ENCODE results near the gene NAT16. TPM values are rescaled to one million over a fixed set of nuclear protein-coding genes. Genes with fewer than 3 reads are reported as not detected.
"Not testable (repeated sequence)": the region's sequence is repeated elsewhere in the genome, so short reads cannot be mapped to it uniquely, and the experiment has no call there.

The NAT16 gene
- total and polyA plus RNA-seq, 4 donors = not detected

- Histone ChIP-seq H3K4me1 (ENCODE audit: control insufficient read depth in 1 of 2, insufficient read depth in 2 of 2, low read length in 2 of 2) (no peaks in the 10 kb centered on the region), H3K36me3 (ENCODE audit: control insufficient read depth in 1 of 2, insufficient read depth in 2 of 2, low read length in 1 of 2) (peaks cover 0 to 8% of the 10 kb centered on the region in 2 donors), H3K27ac (ENCODE audit: low read depth in 1 of 2, low read length in 2 of 2) (no peak overlapping the region), H3K4me3 (ENCODE audit: low read length in 2 of 2) (no peak overlapping the region), H3K9me3 (ENCODE audit: control insufficient read depth, low read length) (no peaks in the 10 kb centered on the region), H3K27me3 (ENCODE audit: control insufficient read depth in 1 of 2, insufficient read depth in 2 of 2, low read length in 1 of 2) (no peaks in the 10 kb centered on the region)
- ATAC-seq (ENCODE audit: low FRiP score) (no peak), DNase-seq (no peak)
- WGBS, 2 donors = 87 to 93% methylated on average over 4 of the region's 4 CpGs
- intact Hi-C loops (cut with DNase I) = no loop called here
These were observed 39.2 kb downstream of the NAT16 start for GRCh38 chr7:101140746-101141382.

- no peak overlapping the region for H3K4me3 ChIP-seq (ENCODE audit: low read length in 2 of 2)
- no peaks in the 10 kb centered on the region for H3K9me3 ChIP-seq (ENCODE audit: control insufficient read depth, low read length)
- ATAC-seq (ENCODE audit: low FRiP score) (no peak), DNase-seq (no peak)
- H3K27me3 ChIP-seq (ENCODE audit: control insufficient read depth in 1 of 2, insufficient read depth in 2 of 2, low read length in 1 of 2) = no peaks in the 10 kb centered on the region
- H3K4me1 ChIP-seq (ENCODE audit: control insufficient read depth in 1 of 2, insufficient read depth in 2 of 2, low read length in 2 of 2) = no peaks in the 10 kb centered on the region
- intact Hi-C loops (cut with DNase I) = no loop called here
- no peak overlapping the region for H3K27ac ChIP-seq (ENCODE audit: low read depth in 1 of 2, low read length in 2 of 2)
- H3K36me3 ChIP-seq (ENCODE audit: control insufficient read depth in 1 of 2, insufficient read depth in 2 of 2, low read length in 1 of 2) = peaks cover 0 to 9% of the 10 kb centered on the region in 2 donors
- 23 to 33% methylated on average over 3 of the region's 3 CpGs for WGBS, 2 donors
These were observed 39.8 kb downstream of the NAT16 start for GRCh38 chr7:101140339-101140699.

- peak; percentile 91 to 93 for DNase-seq
These were observed 41.8 kb downstream of the NAT16 start for GRCh38 chr7:101138213-101138870.

GRCh38 chr7:101137651-101138212 lies 42.4 kb downstream of the NAT16 start:
- Histone ChIP-seq H3K36me3 (ENCODE audit: control insufficient read depth in 1 of 2, insufficient read depth in 2 of 2, low read length in 1 of 2) (peaks cover 0 to 9% of the 10 kb centered on the region in 2 donors), H3K4me1 (ENCODE audit: control insufficient read depth in 1 of 2, insufficient read depth in 2 of 2, low read length in 2 of 2) (no peaks in the 10 kb centered on the region), H3K9me3 (ENCODE audit: control insufficient read depth, low read length) (no peaks in the 10 kb centered on the region), H3K27me3 (ENCODE audit: control insufficient read depth in 1 of 2, insufficient read depth in 2 of 2, low read length in 1 of 2) (no peaks in the 10 kb centered on the region), H3K27ac (ENCODE audit: low read depth in 1 of 2, low read length in 2 of 2) (peak overlapping the region; percentile 2 to 34), H3K4me3 (ENCODE audit: low read length in 2 of 2) (no peak overlapping the region)
- ATAC-seq (ENCODE audit: low FRiP score) (peak; percentile 29), DNase-seq (no peak)
- intact Hi-C loops (cut with DNase I) = loop anchor here in 1 of 2 donors (2.0 kb wide), 2 partner anchors 43 to 53 kb away; partner anchors contain the start of gene TRIM56
- WGBS, 2 donors = 37 to 41% methylated on average over 9 of the region's 9 CpGs

More at GRCh38 chr7:101138213-101138870, 41.8 kb downstream of the NAT16 start:
- intact Hi-C loops (cut with DNase I) = loop anchor here in 1 of 2 donors (2.0 kb wide), 2 partner anchors 44 to 54 kb away; partner anchors contain the start of gene TRIM56
- Histone ChIP-seq H3K36me3 (ENCODE audit: control insufficient read depth in 1 of 2, insufficient read depth in 2 of 2, low read length in 1 of 2) (peaks cover 0 to 9% of the 10 kb centered on the region in 2 donors), H3K27ac (ENCODE audit: low read depth in 1 of 2, low read length in 2 of 2) (peak overlapping the region in 1 of 2 donors; percentile 65), H3K9me3 (ENCODE audit: control insufficient read depth, low read length) (no peaks in the 10 kb centered on the region), H3K4me1 (ENCODE audit: control insufficient read depth in 1 of 2, insufficient read depth in 2 of 2, low read length in 2 of 2) (no peaks in the 10 kb centered on the region), H3K4me3 (ENCODE audit: low read length in 2 of 2) (no peak overlapping the region), H3K27me3 (ENCODE audit: control insufficient read depth in 1 of 2, insufficient read depth in 2 of 2, low read length in 1 of 2) (no peaks in the 10 kb centered on the region)
- 7 to 8% methylated on average over 16 of the region's 16 CpGs for WGBS, 2 donors
- peak; percentile 91 for ATAC-seq (ENCODE audit: low FRiP score)

- H3K27ac ChIP-seq (ENCODE audit: low read depth in 1 of 2, low read length in 2 of 2) = no peak overlapping the region
- WGBS, 2 donors = 87 to 88% methylated on average over 6 of the region's 6 CpGs
- no peak for ATAC-seq (ENCODE audit: low FRiP score)
- no peak for DNase-seq
- intact Hi-C loops (cut with DNase I) = loop anchor here in 1 of 2 donors (5.0 kb wide), 1 partner anchor 37 kb away; no protein-coding TSS in a partner anchor
- no peak overlapping the region for H3K4me3 ChIP-seq (ENCODE audit: low read length in 2 of 2)
- no peaks in the 10 kb centered on the region for H3K27me3 ChIP-seq (ENCODE audit: control insufficient read depth in 1 of 2, insufficient read depth in 2 of 2, low read length in 1 of 2)
- no peaks in the 10 kb centered on the region for H3K9me3 ChIP-seq (ENCODE audit: control insufficient read depth, low read length)
- H3K4me1 ChIP-seq (ENCODE audit: control insufficient read depth in 1 of 2, insufficient read depth in 2 of 2, low read length in 2 of 2) = no peaks in the 10 kb centered on the region
- H3K36me3 ChIP-seq (ENCODE audit: control insufficient read depth in 1 of 2, insufficient read depth in 2 of 2, low read length in 1 of 2) = peaks cover 0 to 15% of the 10 kb centered on the region in 2 donors
These were observed 45.6 kb downstream of the NAT16 start for GRCh38 chr7:101134399-101134980.

GRCh38 chr7:101133621-101134398 lies 46.3 kb downstream of the NAT16 start:
- peak overlapping the region in 1 of 2 donors; percentile 4 for H3K27ac ChIP-seq (ENCODE audit: low read depth in 1 of 2, low read length in 2 of 2)
- no peaks in the 10 kb centered on the region for H3K27me3 ChIP-seq (ENCODE audit: control insufficient read depth in 1 of 2, insufficient read depth in 2 of 2, low read length in 1 of 2)
- H3K4me1 ChIP-seq (ENCODE audit: control insufficient read depth in 1 of 2, insufficient read depth in 2 of 2, low read length in 2 of 2) = no peaks in the 10 kb centered on the region
- no peak overlapping the region for H3K4me3 ChIP-seq (ENCODE audit: low read length in 2 of 2)
- intact Hi-C loops (cut with DNase I) = loop anchor here in 1 of 2 donors (5.0 kb wide), 1 partner anchor 37 kb away; no protein-coding TSS in a partner anchor
- ATAC-seq (ENCODE audit: low FRiP score) = no peak
- peaks cover 0 to 15% of the 10 kb centered on the region in 2 donors for H3K36me3 ChIP-seq (ENCODE audit: control insufficient read depth in 1 of 2, insufficient read depth in 2 of 2, low read length in 1 of 2)
- no peaks in the 10 kb centered on the region for H3K9me3 ChIP-seq (ENCODE audit: control insufficient read depth, low read length)
- 75 to 77% methylated on average over 15 of the region's 15 CpGs for WGBS, 2 donors
- DNase-seq = no peak

GRCh38 chr7:101132626-101133600 lies 47.2 kb downstream of the NAT16 start:
- H3K4me1 ChIP-seq (ENCODE audit: control insufficient read depth in 1 of 2, insufficient read depth in 2 of 2, low read length in 2 of 2); H3K27me3 ChIP-seq (ENCODE audit: control insufficient read depth in 1 of 2, insufficient read depth in 2 of 2, low read length in 1 of 2); ATAC-seq (ENCODE audit: low FRiP score); H3K9me3 ChIP-seq (ENCODE audit: control insufficient read depth, low read length); H3K4me3 ChIP-seq (ENCODE audit: low read length in 2 of 2): not testable (repeated sequence)
- intact Hi-C loops (cut with DNase I) = loop anchor here in 1 of 2 donors (5.0 kb wide), 1 partner anchor 36 kb away; no protein-coding TSS in a partner anchor
- WGBS, 2 donors = 74 to 83% methylated on average over 18 of the region's 18 CpGs
- Histone ChIP-seq H3K27ac (ENCODE audit: low read depth in 1 of 2, low read length in 2 of 2) (peak overlapping the region in 1 of 2 donors; percentile 4), H3K36me3 (ENCODE audit: control insufficient read depth in 1 of 2, insufficient read depth in 2 of 2, low read length in 1 of 2) (peaks cover 0 to 15% of the 10 kb centered on the region in 2 donors)
- peak in 1 of 2 donors; percentile 55 for DNase-seq

Data from aorta (tissue), 5 donors.